GM18511 (cell line): Measurements from ENCODE around the gene SLAMF6.
A peak's percentile ranks its signal among the peaks of the same experiment; 100 is the strongest.
"Not testable (repeated sequence)": the region's sequence is repeated elsewhere in the genome, so short reads cannot be mapped to it uniquely, and the experiment has no call there.

Experiments
- ATAC-seq: cut with Tn5 transposase; IDR thresholded peaks from one replicate; pipeline ENCODE4 v1.9.1; 2021; ENCODE audit warnings: mild to moderate bottlenecking, moderate library complexity; ENCODE audit not compliant: unreplicated experiment

The SLAMF6 gene

GRCh38 chr1:160544647-160545046, 21.6 kb upstream of the SLAMF6 start:
- no peak for ATAC-seq

GRCh38 chr1:160542303-160542945, 19.4 kb upstream of the SLAMF6 start:
- no peak for ATAC-seq

- no peak for ATAC-seq
These were observed 18.7 kb upstream of the SLAMF6 start for GRCh38 chr1:160541622-160542302.

GRCh38 chr1:160540859-160541233, 17.8 kb upstream of the SLAMF6 start:
- no peak for ATAC-seq

GRCh38 chr1:160539990-160540858, 17.2 kb upstream of the SLAMF6 start:
- ATAC-seq, result peak; percentile 95

GRCh38 chr1:160539684-160539989, 16.6 kb upstream of the SLAMF6 start:
- no peak for ATAC-seq

GRCh38 chr1:160538985-160539651, 16.1 kb upstream of the SLAMF6 start:
- ATAC-seq, result no peak

- no peak for ATAC-seq
These were observed 14.9 kb upstream of the SLAMF6 start for GRCh38 chr1:160537714-160538665.

- ATAC-seq, result no peak
These were observed 12.0 kb upstream of the SLAMF6 start for GRCh38 chr1:160534823-160535605.

- not testable (repeated sequence) for ATAC-seq
These were observed 9.4 kb upstream of the SLAMF6 start for GRCh38 chr1:160532557-160532813.

GRCh38 chr1:160531809-160532556, 8.9 kb upstream of the SLAMF6 start:
- ATAC-seq, result not testable (repeated sequence)

- ATAC-seq, result not testable (repeated sequence)
These were observed 6.4 kb upstream of the SLAMF6 start for GRCh38 chr1:160529401-160529952.

GRCh38 chr1:160523789-160524188, 734 bp upstream of the SLAMF6 start:
- ATAC-seq, result not testable (repeated sequence)

- ATAC-seq, result no peak
These were observed 919 bp downstream of the SLAMF6 start for GRCh38 chr1:160522136-160522535.

GRCh38 chr1:160521554-160521953, 1.5 kb downstream of the SLAMF6 start:
- ATAC-seq, result no peak

GRCh38 chr1:160520999-160521398, 2.1 kb downstream of the SLAMF6 start:
- ATAC-seq, result no peak

GRCh38 chr1:160520582-160520981, 2.5 kb downstream of the SLAMF6 start:
- ATAC-seq, result no peak

GRCh38 chr1:160519642-160520435, 3.2 kb downstream of the SLAMF6 start:
- ATAC-seq, result no peak
